HUES48 (cell line): Measurements from ENCODE around the gene AHNAK.
"Not testable (repeated sequence)": the region's sequence is repeated elsewhere in the genome, so short reads cannot be mapped to it uniquely, and the experiment has no call there.

Experiments used
- H3K27ac ChIP-seq: one replicate; pipeline ENCODE4 v1.7.0; 2013; ENCODE audit warnings: low read depth, low read length, inconsistent platforms
- H3K27me3 ChIP-seq: 2 replicates; pipeline ENCODE4 v1.6.1; 2013; ENCODE audit warnings: mild to moderate bottlenecking, low read length; ENCODE audit not compliant: control insufficient read depth, insufficient read depth
- H3K36me3 ChIP-seq: 2 replicates; pipeline ENCODE4 v1.6.1; 2013; ENCODE audit warnings: low read length; ENCODE audit not compliant: control insufficient read depth, insufficient read depth
- H3K4me1 ChIP-seq: 2 replicates; pipeline ENCODE4 v1.6.1; 2013; ENCODE audit warnings: mild to moderate bottlenecking, low read length; ENCODE audit not compliant: control insufficient read depth, insufficient read depth
- H3K4me3 ChIP-seq: 2 replicates; pipeline ENCODE4 v1.5.1; 2013; ENCODE audit warnings: mild to moderate bottlenecking, low read depth, low read length
- H3K9ac ChIP-seq: 2 replicates; pipeline ENCODE4 v1.6.1; 2013; ENCODE audit warnings: mild to moderate bottlenecking, low read depth, low read length, moderate library complexity
- H3K9me3 ChIP-seq: 2 replicates; pipeline ENCODE4 v1.6.1; 2013; ENCODE audit warnings: low read length; ENCODE audit not compliant: control insufficient read depth, insufficient read depth

AHNAK gene

DNA sequence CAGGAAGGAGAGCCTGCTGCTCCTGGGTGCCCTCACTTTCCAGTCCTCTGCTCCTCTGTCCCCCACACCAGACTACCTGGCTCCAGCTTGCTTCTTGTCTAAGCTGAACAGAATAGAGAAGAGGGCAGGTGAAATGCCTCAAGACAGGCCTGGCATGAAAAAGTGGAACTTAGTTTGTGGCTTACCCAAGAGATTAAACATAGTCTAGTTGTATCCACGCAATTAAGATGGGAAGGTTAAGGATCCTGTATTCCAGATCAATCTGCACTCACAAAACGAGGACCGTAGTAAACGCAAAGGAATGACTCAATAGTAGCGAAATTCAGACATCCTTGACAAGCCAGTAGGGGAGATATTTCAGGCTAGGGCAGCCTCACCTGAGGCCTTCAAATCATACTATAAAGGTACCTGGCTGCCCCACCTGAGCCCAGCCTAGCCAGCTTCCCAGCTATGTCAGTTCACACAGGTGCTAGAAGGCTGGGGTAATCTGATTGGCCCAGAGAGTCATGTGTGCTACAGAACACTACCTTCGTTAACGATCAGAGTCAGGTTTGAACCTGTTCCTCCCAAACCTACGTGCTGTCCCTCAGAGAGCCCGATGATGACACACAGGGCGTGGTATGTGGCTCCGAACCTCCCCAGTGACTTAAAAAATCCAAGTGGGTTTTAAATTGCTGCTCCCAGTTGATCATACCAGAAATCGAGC, 46.5 kb downstream of the AHNAK start:
- Histone ChIP-seq H3K9ac (no peak overlapping the region), H3K27ac (no peak overlapping the region), H3K27me3 (no peaks in the 10 kb centered on the region; the same call in 1 of the 2 replicates), H3K4me3 (no peak overlapping the region), H3K9me3 (no peaks in the 10 kb centered on the region), H3K36me3 (no peaks in the 10 kb centered on the region), H3K4me1 (peaks cover 26% of the 10 kb centered on the region)

DNA sequence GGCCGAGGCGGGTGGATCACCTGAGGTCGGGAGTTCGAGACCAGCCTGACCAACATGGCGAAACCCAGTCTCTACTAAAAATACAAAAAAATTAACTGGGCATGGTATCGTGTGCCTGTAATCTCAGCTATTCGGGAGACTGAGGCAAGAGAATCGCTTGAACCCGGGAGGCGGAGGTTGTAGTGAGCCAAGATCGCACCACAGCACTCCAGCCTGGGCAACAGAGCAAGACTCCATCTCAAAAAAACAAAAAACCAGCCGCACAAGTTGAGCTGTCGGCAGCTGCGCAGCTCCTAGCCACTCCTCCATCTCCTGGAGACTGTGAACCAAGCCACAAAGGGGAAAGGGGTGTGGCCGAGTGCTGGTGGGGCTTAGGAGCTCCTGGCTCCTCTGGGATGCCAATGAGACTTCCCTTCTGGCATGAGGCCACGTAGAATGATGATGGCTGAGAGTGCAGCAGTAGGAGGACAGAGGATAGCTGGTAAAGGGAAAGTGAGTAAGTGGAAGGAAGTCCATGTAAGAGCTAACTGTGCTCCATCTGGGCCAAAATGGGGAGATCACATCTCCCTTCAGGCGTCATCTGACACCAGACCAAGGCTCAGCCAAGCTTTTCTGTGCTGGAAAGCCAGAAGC, 47.2 kb downstream of the AHNAK start:
- H3K9me3 ChIP-seq, H3K4me3 ChIP-seq, H3K9ac ChIP-seq, H3K27ac ChIP-seq, H3K36me3 ChIP-seq, H3K27me3 ChIP-seq: not testable (repeated sequence)
- peaks cover 21% of the 10 kb centered on the region for H3K4me1 ChIP-seq

GRCh38 chr11:62498492-62499286, 47.9 kb downstream of the AHNAK start:
- H3K4me1 ChIP-seq = peaks cover 17% of the 10 kb centered on the region
- H3K27me3 ChIP-seq = no peaks in the 10 kb centered on the region; the same call in 1 of the 2 replicates
- H3K9ac ChIP-seq = no peak overlapping the region
- H3K9me3 ChIP-seq = no peaks in the 10 kb centered on the region
- H3K4me3 ChIP-seq = no peak overlapping the region
- H3K36me3 ChIP-seq = no peaks in the 10 kb centered on the region
- no peak overlapping the region for H3K27ac ChIP-seq

- peaks cover 17% of the 10 kb centered on the region for H3K4me1 ChIP-seq
- H3K27me3 ChIP-seq = no peaks in the 10 kb centered on the region; the same call in 1 of the 2 replicates
- no peak overlapping the region for H3K4me3 ChIP-seq
- H3K9me3 ChIP-seq = no peaks in the 10 kb centered on the region
- no peaks in the 10 kb centered on the region for H3K36me3 ChIP-seq
- no peak overlapping the region for H3K9ac ChIP-seq
- H3K27ac ChIP-seq = no peak overlapping the region
These were observed 48.6 kb downstream of the AHNAK start for GRCh38 chr11:62498031-62498430.

- Histone ChIP-seq H3K36me3 (no peaks in the 10 kb centered on the region), H3K27ac (no peak overlapping the region), H3K9me3 (no peaks in the 10 kb centered on the region), H3K9ac (no peak overlapping the region), H3K27me3 (no peaks in the 10 kb centered on the region; the same call in 1 of the 2 replicates), H3K4me1 (peaks cover 17% of the 10 kb centered on the region), H3K4me3 (no peak overlapping the region)
These were observed 49.3 kb downstream of the AHNAK start for GRCh38 chr11:62497132-62497801.

DNA sequence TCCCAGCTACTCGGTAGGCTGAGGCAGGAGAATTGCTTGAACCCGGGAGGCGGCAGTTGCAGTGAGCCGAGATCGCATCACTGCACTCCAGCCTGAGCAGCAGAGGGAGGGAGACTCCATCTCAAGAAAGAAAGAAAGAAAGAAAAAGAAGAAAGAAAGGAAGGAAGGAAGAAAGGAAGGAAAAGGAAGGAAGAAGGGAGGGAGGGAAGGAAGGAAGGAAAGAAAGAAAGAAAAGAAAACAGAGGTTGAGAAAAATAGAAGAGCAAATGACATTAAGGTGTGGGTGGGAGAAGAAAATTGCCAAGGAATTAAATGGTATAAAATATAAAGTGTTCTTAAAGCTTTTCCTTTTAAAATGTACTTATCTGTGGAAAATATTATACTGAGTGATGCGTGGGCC, 49.9 kb downstream of the AHNAK start:
- peaks cover 15% of the 10 kb centered on the region for H3K4me1 ChIP-seq
- H3K9ac ChIP-seq = no peak overlapping the region
- H3K9me3 ChIP-seq = no peaks in the 10 kb centered on the region
- H3K27me3 ChIP-seq = no peaks in the 10 kb centered on the region
- no peak overlapping the region for H3K4me3 ChIP-seq
- no peaks in the 10 kb centered on the region for H3K36me3 ChIP-seq
- H3K27ac ChIP-seq = no peak overlapping the region

GRCh38 chr11:62494246-62494645, 52.4 kb downstream of the AHNAK start:
- no peak overlapping the region for H3K27ac ChIP-seq
- no peaks in the 10 kb centered on the region for H3K4me1 ChIP-seq
- no peak overlapping the region for H3K9ac ChIP-seq
- no peaks in the 10 kb centered on the region for H3K9me3 ChIP-seq
- no peaks in the 10 kb centered on the region for H3K27me3 ChIP-seq
- no peak overlapping the region for H3K4me3 ChIP-seq
- H3K36me3 ChIP-seq = no peaks in the 10 kb centered on the region

DNA sequence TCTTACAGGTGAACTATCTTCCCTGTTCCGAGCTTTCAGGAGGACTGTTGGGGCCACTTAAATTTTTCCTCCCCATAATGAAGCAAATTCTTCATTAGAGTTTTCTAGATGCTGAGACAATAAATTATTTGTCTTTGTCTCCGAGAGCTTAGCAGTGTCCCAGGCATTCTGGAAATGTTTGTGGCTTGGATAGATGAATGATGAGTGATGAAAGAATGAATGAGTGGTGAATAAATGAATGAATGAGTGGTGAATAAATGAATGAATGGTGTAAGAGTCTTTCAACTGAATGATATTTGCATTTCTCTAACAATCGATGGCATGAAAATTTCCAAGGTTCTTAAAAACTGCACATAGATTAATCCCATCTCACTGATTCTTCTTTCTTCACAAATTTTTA, 52.8 kb downstream of the AHNAK start:
- no peak overlapping the region for H3K4me3 ChIP-seq
- H3K9ac ChIP-seq = no peak overlapping the region
- no peaks in the 10 kb centered on the region for H3K36me3 ChIP-seq
- H3K27me3 ChIP-seq = no peaks in the 10 kb centered on the region
- H3K27ac ChIP-seq = no peak overlapping the region
- no peaks in the 10 kb centered on the region for H3K9me3 ChIP-seq
- H3K4me1 ChIP-seq = no peaks in the 10 kb centered on the region

DNA sequence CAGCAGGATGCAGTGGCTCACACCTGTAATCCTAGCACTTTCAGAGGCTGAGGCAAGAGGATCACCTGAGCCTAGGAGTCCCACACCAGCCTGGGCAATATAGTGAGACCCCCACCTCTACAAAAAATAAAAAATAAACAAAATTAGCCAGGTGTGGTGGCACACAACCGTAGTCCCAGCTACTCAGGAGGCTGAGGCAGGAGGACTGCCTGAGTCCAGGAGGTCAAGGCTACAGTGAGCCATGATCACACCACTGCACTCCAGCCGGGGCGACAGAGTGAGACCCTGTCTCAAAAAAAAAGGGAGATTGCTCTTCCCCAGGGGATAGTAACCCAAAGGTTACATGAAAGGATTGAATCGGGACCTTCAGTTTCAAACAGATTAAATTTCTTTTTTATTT, 54.0 kb downstream of the AHNAK start:
- Histone ChIP-seq H3K27ac (no peak overlapping the region), H3K27me3 (no peaks in the 10 kb centered on the region), H3K9me3 (no peaks in the 10 kb centered on the region), H3K4me1 (no peaks in the 10 kb centered on the region), H3K4me3 (no peak overlapping the region), H3K36me3 (no peaks in the 10 kb centered on the region), H3K9ac (no peak overlapping the region)

DNA sequence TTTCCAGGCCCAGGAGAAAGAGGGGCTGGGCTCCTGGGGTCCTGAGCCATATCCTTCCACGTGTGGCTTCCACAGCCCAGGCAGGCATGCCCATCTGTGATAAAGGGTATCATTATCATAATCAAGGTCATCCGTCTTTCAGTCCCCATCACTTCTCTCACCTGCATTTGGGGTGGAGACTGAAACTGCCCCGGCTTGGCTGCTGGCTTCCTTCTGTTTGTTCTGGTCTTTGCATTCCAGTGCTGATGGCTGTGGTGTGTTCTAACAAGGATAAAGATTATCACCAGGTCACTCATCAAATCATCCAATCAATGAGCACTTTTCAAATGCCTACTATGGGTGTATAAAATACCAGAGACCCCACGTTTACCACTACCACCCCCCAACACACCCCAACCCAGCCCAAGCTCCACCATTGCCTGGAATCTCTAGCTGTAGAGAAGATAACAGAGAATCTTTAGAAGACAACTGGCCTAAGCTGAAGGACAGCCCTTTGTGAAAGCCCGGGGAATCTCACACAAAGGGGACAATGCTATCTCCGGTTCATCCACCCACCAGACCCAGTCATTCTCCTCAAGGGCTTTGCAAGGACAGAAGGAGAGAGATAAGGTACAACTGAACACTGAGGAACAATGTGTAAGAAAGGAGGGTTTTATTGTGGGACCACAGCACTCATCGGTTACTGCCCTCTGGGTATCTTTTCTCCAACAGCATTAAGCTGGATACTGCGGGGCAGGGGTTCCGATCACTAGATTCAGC, 54.9 kb downstream of the AHNAK start:
- no peak overlapping the region for H3K4me3 ChIP-seq
- no peaks in the 10 kb centered on the region for H3K4me1 ChIP-seq
- H3K27ac ChIP-seq = no peak overlapping the region
- H3K9me3 ChIP-seq = no peaks in the 10 kb centered on the region
- H3K27me3 ChIP-seq = no peaks in the 10 kb centered on the region
- no peak overlapping the region for H3K9ac ChIP-seq
- H3K36me3 ChIP-seq = no peaks in the 10 kb centered on the region
